ENCODE measurements around the gene SLC38A1.

SLC38A1 gene

DNA sequence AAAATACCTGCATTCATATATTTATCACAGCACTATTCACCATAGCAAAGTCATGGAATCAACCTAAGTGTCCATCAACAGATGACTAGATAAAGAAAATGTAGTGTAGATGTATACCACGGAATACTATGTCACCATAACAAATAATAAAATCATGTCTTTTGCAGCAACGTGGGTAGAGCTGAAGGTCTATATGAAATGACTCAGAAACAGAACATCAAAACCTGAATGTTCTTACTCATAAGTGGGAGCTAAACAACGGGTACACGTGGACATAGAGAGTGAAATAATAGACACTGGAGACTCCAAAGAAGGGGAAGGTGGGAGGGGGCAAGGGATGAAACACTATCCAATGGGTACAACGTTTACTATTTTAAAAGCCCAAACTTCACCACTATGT lies 37.9 kb downstream of the SLC38A1 start:
- no peak for DNase-seq (ENCODE audit: low read depth)

DNA sequence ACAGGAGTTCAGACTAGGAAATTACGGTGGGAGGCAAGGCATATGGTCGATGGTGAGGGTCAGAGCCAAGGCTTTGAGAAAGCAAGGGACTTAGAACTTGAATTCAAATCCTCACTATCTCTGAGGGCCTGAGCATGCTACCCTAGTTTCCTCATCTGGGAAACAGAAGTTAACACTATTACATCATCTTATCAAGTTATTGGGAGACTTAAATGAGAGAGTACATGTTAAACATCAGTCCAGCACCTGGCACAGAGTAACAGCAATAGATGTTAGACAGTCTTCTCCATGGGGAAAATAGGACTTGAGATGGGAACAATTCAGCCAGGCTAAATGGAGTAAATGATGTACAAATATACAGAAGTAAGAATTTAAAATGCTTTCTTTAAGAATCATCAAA lies 38.5 kb downstream of the SLC38A1 start:
- DNase-seq (ENCODE audit: low read depth): no peak

GRCh38 chr12:46227616-46228015 lies 41.2 kb downstream of the SLC38A1 start:
- no peak for DNase-seq (ENCODE audit: low read depth)

DNA sequence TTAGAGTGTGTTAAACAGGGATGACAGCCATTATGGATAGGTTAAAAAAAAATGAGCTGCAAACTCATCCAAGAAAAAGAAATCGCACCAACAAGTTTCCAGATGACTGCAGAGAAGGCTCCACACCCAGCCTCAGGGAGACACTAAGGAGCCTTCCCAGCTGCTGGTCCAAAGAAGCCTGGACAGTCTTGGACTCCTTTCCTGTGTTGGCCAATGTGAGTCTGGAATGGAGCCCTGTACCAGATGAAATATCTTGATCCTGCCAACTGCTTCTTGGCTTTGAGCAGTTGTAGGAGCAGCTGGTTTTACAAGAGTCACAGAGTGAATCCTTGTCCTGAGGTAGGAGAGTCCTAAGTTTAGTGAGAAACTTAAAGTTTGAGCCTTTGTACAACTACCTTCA lies 44.5 kb downstream of the SLC38A1 start:
- no peak for DNase-seq (ENCODE audit: low read depth)

GRCh38 chr12:46223047-46223446 lies 45.8 kb downstream of the SLC38A1 start:
- no peak for DNase-seq (ENCODE audit: low read depth)

GRCh38 chr12:46222636-46223035 lies 46.2 kb downstream of the SLC38A1 start:
- no peak for DNase-seq (ENCODE audit: low read depth)

GRCh38 chr12:46221255-46222128 lies 47.4 kb downstream of the SLC38A1 start:
- no peak for DNase-seq (ENCODE audit: low read depth)

DNA sequence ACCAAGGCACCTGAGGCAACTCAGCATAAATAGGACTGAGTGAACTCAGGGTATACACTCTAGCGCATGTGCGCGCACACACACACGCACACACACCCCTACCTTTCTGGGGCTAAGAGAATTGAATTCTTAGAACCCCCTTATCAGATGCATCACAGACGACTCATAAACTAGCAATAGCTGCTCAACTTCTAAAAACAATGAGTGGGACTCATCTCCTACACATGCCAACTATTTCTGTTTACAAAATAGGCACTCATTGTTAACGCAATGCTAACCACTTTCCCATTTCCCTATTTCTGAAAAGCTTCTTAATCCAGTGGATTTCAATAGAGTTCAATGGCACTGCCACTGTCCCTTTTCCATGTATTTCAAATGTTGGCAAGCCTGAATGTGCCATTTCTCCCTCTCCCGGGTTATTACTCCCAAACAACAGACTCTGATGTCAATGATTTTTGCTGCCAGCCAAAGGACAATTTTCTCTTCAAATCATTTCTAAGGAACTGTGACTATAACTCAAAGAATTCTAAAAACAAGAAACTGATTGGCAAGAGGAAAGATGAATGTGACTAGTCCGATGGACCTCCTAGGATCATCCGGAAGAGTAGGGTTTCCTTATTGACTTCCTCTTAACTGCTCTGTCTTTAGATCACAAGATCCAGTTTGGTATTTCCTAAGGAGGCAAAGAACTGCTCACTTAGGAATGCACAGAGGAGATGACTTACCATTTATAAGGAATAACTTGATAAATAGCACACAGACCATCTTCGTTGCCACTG lies 48.8 kb downstream of the SLC38A1 start:
- DNase-seq (ENCODE audit: low read depth): peak; percentile 59

- no peak for DNase-seq (ENCODE audit: low read depth)
These were observed 49.5 kb downstream of the SLC38A1 start for GRCh38 chr12:46219132-46219876.

DNA sequence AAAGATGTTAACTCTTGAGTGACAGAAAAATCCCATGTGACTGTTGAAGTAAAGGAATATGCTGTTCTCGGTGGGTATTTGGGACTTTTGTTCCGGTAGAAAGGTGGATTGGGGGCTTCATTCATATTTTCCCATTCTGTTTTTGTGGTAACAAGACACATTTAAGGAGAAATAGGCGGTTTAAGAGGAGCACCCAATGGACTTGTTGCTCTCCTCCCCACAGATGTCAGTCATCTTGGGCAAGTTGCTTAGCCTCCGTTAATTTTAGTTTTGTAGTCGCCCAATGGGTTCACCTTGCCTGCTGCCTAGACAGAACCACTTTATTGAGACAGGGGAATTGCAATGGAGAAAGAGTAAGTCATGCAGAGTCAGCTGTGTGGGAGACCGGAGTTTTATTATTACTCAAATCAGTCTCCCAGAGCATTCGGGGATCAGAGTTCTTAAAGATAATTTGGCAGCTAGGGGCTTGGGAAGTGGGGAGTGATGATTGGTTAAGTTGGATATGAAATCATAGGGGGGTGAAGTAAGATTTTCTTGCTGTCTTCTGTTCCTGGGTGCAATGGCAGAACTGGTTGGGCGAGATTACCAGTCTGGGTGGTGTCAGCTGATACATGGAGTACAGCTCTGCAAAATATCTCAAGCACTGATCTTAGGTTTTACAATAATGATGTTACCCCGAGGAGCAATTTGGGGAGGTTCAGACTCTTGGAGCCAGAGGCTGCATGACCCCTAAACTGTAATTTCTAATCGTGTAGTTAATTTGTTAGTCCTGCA lies 50.3 kb downstream of the SLC38A1 start:
- DNase-seq (ENCODE audit: low read depth): no peak

DNA sequence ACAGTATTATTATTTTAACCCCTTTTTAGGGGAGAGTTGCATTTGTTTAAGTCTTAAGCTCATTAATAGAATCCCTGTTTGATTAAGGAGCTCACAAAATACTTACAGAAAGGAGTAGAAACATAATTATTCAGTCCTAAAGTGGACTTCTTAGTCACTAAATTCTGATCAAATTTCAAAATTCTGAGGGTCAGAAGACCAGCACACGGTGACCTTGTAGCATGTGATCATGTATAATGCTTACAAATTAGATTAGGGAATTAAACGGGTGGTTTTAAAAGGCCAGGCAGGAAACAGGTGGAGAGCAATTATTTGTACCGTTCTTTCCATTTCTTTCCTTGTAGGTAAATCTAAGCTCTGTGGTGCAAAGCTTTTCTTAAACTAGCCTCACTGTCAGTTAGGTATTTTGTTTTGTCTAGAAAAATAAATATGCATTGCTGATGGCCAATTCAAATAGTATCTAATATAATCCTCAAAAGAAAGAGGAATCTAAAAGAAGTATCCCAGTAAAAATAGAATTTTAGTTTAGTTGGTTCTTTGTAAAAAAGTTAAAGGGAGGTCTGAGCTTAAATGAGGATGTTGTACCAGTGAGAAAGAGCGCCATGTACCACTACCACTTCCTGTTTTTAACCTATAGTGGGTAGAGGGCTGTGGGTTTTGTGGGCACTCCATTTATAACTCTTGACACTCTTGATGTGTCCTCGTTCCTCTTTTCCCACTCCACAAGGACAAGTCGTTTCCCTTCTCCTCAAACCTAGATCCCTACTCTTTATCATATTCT lies 51.1 kb downstream of the SLC38A1 start:
- DNase-seq (ENCODE audit: low read depth): peak; percentile 50

- peak; percentile 78 for DNase-seq (ENCODE audit: low read depth)
These were observed 54.0 kb downstream of the SLC38A1 start for GRCh38 chr12:46214668-46215436.

DNA sequence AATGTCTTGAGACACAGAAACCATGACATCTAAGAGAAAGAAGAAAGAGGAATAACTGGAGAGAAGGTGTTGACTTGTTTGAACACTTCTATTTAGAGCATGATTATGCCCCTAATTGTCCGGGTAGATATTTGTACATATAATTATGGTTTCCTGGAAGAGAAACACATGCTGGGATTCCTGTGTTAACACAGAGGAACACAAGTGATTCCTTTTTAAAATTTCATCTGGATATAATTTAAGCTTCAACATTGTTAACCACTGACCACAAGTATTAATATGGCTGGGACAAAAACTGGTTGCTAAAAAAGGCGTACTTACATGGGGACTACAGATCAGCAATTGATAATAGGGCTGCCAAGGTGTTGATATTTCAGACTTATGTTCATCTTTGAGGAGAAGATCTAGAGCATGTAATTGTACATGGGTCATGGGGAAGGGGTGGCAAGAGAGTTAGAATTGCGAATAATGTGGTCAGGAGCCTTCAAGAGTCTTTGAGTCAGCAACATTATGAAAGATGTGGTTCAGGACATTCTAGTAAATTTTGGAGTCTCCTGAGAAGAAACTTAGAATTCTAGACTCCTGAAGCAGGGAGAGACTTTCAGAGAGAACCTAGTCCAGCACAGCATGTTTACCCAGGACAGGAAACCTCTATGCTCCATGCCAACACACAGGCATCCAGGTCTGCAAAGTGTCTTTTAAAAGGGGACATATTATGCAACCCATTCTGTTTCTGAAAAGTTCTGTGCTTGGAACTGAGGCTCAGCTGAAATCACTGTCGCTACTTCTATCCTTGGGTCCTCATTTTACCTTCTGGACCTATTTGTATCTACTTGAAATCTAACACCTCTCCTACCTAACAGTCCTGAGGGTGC lies 56.5 kb downstream of the SLC38A1 start:
- DNase-seq (ENCODE audit: low read depth): no peak

GRCh38 chr12:46210873-46211439 lies 57.9 kb downstream of the SLC38A1 start:
- DNase-seq (ENCODE audit: low read depth): no peak

DNA sequence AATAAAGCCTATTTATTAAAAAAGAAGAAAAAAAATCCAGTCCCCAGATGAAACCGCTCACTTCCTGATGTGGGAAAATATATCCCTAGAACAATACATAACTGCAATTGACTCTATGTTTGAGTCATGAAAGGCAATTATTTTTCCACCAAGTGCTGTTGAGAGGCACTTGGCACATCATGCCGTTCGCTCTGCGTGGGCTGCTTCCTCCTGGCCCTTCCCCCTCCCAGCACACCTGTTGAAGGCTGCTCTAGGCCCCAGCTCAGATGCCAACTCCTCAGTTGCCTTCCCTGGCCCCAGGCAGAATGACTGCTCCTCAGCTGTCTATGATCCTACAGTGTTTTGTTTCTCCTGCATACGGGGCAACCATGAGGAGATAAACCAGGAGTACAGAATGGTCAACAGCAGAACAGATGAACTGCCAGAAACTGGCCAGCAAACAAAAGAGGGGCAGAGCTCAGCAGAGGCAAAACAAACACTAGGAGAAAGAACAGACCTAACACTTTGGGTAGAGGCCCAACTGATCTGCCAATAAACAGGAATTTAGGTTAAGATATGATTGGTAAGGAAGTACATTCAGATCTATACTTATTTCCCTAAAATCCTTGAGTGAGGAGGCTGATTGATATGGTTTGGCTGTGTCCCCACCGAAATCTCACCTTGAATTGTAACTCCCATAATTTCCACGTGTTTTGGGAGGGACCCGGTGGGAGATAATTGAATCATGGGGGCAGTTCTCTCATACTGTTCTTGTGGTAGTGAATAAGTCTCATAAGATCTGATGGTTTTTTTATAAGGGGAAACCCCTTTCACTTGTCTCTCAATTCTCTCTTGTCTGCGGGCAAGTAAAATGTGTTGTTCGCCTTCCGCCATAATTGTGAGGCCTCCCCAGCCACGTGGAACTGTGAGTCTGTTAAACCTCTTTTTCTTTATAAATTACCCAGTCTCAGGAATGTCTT lies 58.6 kb downstream of the SLC38A1 start:
- peak; percentile 62 for DNase-seq (ENCODE audit: low read depth)

GRCh38 chr12:46209170-46209569 lies 59.7 kb downstream of the SLC38A1 start:
- no peak for DNase-seq (ENCODE audit: low read depth)

- no peak for DNase-seq (ENCODE audit: low read depth)
These were observed 60.5 kb downstream of the SLC38A1 start for GRCh38 chr12:46208370-46208769.

DNA sequence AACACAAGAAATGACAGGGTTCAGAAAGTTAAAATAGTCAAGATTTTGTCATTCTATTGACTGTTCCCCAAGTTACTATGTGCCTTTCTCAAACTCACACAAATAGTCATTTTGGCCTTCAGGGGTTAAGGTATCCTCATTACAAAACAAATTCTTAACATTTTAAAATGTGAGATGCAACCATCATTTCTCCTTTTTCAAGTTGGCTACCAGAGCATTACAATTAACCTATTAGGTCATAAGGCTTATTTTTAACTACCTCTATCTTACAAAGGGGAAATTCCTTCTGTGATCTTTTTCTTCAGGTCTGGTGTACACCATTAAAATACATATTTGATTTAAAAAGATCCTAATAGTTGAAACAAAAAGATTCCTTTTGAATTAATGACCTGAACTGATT lies 61.2 kb downstream of the SLC38A1 start:
- DNase-seq (ENCODE audit: low read depth): no peak

Data from T follicular helper cell (primary cell).